K562 treated with DMSO at 1 percent for 4 hours (cell line): ENCODE data around the gene MYH14. TPM values are rescaled to one million over a fixed set of nuclear protein-coding genes. Genes with fewer than 3 reads are reported as not detected.

Experiments
- total RNA-seq: library from RNA; unstranded; fragments of 300-600 nt; gene quantifications from 2 replicates; pipeline ENCODE4 v1.2.3, GENCODE V29; 2022; ENCODE audit not compliant: insufficient read depth

MYH14 gene
- total RNA-seq: 1.3 and 1.9 TPM in 2 replicates

GRCh38 chr19:50203281-50204080, at the start of gene MYH14:
Gene MYH14 (plus strand): TSS chr19:50203622. CDS start chr19:50210366, 6,744 bp downstream.

GRCh38 chr19:50162988-50163387, 40.4 kb upstream of the MYH14 start, which contains the start of gene IZUMO2:
Gene IZUMO2 (minus strand): TSS chr19:50163281. CDS start chr19:50163194, 87 bp downstream.

GRCh38 chr19:50329146-50329925, 125.9 kb downstream of the MYH14 start, which contains the start of gene KCNC3:
Gene KCNC3 (minus strand): TSS chr19:50329377. CDS start chr19:50329082, 295 bp downstream.

Other genes starting within 250 kb of the MYH14 start
- gene SIGLEC11, start 242.4 kb upstream of the MYH14 start, total RNA-seq: not detected in 2 replicates
- 54.3 and 54.6 TPM in 2 replicates for gene VRK3, start 178.2 kb upstream of the MYH14 start, total RNA-seq
- gene ZNF473, start 177.6 kb upstream of the MYH14 start, total RNA-seq: 8.5 and 9.6 TPM in 2 replicates
- gene IZUMO2, start 40.3 kb upstream of the MYH14 start, total RNA-seq: not detected in 2 replicates
- 4.1 and 10.0 TPM in 2 replicates for gene KCNC3, start 125.8 kb downstream of the MYH14 start, total RNA-seq
- 1.0 and 1.5 TPM in 2 replicates for gene NAPSA, start 162.0 kb downstream of the MYH14 start, total RNA-seq
- 66.0 and 68.6 TPM in 2 replicates for gene NR1H2, start 172.8 kb downstream of the MYH14 start, total RNA-seq
- gene POLD1, start 180.7 kb downstream of the MYH14 start, total RNA-seq: 234 and 239 TPM in 2 replicates
- 1.0 and 2.9 TPM in 2 replicates for gene SPIB, start 215.3 kb downstream of the MYH14 start, total RNA-seq
- gene MYBPC2, start 229.3 kb downstream of the MYH14 start, total RNA-seq: not detected in 2 replicates